Fibroblast of skin of left quadriceps (primary cell): ENCODE data around the gene AASDHPPT.
A peak's percentile ranks its signal among the peaks of the same experiment; 100 is the strongest.
"Not testable (repeated sequence)": the region's sequence is repeated elsewhere in the genome, so short reads cannot be mapped to it uniquely, and the experiment has no call there.

Experiments
- DNase-seq, 2 experiments: peaks; one replicate each; pipeline ENCODE4 v3.0.0-alpha.2; 2013; ENCODE audit warnings: low read depth in 2 of 2

AASDHPPT gene, protein sequence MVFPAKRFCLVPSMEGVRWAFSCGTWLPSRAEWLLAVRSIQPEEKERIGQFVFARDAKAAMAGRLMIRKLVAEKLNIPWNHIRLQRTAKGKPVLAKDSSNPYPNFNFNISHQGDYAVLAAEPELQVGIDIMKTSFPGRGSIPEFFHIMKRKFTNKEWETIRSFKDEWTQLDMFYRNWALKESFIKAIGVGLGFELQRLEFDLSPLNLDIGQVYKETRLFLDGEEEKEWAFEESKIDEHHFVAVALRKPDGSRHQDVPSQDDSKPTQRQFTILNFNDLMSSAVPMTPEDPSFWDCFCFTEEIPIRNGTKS

DNA sequence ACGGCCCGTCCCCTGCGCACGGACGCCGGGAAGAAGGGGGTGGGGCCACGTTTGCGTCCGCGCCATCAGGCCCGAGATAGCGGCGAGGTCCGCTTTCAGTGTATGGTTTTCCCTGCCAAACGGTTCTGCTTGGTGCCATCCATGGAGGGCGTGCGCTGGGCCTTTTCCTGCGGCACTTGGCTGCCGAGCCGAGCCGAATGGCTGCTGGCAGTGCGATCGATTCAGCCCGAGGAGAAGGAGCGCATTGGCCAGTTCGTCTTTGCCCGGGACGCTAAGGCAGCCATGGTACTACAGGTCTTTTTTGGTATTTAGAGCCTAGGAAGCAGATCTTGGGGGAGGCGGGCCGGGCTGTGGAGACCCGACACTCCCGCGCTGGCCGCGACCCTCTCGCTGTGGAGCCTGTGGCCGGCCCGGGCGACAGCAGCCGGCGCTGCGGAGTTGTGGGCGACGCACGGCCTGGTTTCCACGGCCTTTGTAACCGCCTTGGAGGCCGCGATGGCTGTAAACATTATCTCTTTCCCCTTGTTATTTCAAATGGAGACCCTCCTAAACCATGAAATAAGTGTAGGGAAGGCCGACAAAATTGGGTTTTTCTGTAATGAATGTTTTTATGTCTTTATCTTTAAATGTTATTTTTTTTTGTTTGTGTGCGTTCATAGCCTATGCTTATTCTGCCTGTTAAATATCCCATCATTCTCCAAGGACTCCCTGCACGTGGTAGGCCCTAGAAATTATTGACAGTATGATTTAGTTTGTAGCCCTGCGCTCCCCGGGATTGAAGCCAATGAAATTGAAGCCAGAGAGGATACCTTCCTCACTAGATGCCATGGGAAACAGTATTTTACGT is at the start of gene AASDHPPT:
Gene AASDHPPT, plus strand, starts transcription at position 54 of the 847 bp plus-strand sequence. Its CDS starts 49 bp downstream, at position 103.
- no peak for DNase-seq

DNA sequence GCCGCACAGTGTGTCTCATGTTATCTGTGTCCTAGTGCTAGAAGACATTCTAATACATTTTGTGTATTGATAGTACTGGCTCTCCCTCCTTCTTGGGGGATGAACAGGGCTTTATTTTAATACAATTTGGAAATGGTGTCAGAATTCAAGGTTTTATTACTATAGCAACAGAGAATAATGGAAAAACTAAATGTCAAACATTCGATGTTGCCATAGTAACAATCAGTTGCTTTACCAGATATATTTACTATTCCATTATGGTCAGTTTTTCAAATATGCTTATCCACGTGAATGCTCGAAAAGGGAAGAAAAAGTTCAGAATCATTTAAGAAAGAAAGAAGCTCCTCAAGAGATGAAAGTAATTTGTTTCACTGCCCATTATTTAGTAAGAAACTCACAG is 46.9 kb upstream of the AASDHPPT start:
- no peak for DNase-seq

DNA sequence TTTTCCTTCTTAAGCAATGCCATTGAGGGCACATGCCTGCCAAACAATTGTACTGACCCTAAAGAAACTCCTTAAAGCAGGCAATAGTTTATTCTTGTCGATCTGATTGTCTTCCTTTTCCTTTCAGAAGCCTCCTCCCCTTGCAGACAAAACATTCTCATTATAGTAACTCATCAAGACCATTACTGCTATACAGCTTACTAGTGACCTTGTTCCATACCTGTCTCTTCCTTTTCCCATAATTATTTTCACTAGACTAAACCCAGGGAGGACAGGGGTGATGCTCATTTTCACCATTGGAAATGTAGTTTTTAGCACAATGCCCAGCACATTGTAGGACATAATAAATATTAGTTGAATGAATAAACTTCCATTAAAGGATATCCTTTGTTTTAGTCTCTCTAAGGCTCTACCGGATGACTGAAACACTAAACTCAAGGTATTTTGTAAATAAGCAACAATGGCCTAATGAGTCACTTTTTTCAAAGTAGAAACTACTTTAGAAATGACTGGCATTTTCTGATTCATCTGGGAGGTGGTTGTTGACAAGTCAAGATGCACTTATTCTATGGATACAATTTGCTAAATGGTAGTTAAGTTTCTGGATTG is 46.2 kb upstream of the AASDHPPT start:
- no peak for DNase-seq

DNA sequence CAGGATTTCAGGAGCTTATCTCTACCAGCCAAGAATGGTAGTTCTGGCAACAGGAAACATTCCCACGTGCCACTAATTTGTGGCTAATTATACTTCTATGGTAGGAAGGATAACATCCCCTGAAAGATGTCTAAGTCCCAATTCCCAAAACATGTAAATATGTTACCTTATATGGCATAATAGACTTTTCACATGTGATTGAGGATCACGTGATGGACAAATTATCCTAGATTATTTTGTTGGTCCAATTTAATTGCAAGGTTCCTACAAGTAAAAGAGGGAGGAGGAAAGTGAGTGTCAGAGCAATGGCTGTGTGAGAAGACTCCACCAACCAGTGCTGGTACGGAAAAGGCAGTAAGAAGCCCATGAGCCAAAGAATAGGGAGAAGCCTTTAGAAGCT is 45.5 kb upstream of the AASDHPPT start:
- DNase-seq: no peak

DNA sequence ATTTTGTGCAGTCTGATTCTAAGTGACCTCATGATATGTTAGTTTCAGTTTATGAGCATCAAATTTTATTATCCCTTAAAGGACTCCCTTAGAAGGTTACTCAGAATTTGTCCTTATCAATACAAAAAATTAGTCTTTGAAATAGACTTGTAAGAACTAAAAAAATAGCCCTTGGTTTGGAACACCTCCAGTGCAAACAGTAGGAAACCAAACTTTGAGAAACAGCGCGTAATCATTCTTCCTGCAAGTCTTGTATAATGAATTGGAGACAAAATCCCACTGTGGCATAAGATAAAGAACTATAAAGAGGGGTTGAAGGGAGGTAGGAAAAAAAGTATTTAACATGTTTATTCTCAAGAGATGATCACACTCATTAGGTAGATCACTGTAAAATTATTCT is 44.6 kb upstream of the AASDHPPT start:
- DNase-seq: no peak

DNA sequence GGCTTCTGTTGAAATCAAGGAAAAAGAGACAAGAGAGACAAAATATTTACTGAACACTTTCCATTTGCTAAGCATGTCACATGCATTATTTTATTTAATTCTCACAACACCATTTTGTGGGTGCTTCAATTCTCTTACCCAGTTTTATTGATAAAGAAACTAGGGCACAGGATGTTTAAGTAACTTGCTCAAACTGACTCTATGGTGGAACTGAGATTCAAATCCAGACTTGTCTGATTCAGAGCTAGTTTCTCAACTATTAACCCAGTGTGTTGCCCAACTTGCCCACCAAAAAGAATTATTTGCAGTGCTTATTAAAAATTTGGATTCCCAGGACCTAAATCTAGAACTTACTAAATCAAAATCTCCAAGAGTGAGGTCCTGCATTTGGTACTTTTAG is 33.9 kb upstream of the AASDHPPT start:
- no peak for DNase-seq

DNA sequence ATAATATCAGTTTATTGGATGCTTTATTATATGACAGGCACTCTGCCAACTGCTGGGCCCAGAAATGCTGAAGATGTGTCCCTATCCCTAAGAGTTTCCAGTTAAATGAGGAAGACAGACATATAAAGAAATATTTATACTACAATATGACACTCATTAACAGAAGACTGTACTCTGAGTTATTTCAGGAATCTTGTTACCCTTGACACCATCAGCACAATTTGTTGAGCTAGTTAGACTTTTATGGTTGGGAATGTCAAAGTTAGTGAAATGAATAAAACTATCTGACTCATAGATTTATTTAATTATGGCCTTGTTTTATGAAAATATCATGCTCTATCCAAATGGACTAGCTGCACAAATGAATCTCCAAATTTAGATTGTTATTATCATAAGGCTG is 29.8 kb upstream of the AASDHPPT start:
- DNase-seq: peak in 1 of 2 experiments; percentile 1

DNA sequence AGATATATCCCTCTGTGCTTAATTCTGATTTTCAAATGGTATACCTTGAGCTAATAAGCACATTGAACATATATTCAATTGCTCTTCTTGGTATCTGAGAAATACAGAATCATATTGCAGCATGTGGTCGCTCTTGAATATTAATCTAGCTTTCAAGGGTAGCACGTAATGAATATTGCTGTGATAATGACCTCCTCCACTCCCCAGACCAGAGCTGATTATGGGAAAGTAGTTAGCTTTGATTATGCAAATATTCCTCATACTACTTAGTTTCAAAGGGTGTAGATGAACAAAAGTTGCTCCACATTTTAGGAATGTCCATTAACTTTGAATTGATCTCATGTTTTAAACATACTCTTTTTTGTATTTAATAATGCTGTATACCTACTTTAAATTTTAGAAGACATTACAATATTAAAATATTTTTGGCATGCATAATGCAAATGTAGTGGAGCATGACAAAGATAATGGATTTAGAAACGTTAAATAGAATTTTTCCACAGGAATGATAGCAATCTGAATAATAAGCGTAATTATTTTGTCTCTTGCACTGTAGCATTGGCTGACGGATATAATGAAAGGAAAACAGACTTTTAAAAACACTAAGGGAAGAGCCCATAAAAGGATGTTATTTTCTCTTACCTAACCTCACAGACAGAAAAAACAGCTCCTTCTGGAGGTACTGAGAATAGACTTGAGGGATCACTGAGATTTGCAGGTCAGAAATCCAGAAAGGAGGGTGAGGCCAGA is 27.6 kb upstream of the AASDHPPT start:
- no peak for DNase-seq

DNA sequence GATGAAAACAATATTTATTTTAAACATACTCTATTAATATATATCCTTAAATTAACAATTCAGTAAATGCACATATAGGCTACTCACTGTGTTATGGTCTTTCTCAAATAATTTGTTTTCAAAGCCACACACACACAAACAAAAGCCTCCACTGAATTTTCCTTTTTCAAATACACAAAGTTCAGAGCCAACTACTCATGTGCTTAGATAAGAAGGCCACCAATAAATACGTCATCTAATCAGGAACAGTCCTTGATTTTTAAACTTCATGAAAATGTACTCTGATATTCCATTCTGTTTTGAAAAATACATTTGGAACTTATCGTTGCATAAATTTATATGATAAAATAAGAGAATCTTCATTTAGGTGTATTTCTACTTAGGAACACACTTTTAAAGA is 26.4 kb upstream of the AASDHPPT start:
- no peak for DNase-seq

DNA sequence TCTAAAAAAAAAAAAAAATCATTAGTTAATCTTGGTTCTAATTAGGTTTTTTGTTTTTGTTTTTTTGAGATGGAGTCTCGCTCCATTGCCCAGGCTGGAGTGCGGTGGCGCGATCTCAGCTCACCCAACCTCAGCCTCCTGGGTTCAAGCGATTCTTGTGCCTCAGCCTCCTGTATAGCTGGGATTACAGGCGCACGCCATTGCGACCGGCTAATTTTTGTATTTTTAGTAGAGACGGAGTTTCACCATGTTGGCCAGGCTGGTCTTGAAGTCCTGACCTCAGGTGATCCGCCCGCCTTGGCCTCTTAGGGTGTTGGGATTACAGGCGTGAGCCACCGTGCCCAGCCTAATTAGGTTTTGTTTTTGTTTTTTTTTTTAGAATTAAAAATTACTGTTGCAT is 19.1 kb upstream of the AASDHPPT start:
- DNase-seq: not testable (repeated sequence)

DNA sequence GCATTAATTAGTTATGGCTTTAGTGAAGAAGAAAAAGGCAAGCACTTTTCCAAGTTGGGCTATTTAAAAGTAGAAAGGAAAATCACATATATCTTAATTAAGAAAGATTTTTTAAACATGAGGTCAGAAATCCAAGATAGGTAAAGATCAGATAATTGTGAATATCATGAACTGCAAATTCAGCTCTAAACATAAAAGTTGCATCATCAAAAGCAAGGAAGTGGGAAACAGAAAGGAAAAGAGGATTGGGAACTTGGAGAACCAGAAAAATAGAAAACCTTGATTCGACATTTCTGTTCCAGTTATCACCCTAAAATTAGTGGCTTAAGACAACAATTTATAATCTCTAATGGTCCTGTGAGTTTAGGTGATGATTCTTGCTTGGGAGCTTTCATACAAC is 17.8 kb upstream of the AASDHPPT start:
- DNase-seq: no peak

DNA sequence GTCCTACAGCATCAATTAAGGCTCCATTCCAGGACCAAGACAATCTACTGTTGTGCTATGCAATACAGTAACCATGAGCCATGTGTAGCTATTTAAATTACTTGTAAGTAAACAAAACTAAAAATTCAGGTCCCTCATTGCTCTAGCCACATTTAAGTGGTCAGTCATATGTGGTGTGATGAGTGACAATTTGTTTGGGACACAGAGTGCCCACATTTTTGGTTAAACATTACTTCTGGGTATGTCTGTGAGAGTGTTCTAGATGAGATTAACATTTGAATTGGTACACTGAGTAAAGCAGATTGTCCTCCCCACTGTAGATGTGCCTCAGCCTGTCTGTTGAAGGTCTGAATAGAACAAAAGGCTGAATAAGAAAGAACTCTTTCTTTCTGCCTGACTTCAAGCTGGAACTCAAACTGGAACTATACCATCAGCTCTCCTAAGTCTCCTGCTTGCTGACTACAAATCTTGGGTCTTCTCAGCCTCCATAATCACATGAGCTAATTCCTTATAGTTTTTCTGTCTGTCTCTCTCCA is 16.1 kb upstream of the AASDHPPT start:
- no peak for DNase-seq

DNA sequence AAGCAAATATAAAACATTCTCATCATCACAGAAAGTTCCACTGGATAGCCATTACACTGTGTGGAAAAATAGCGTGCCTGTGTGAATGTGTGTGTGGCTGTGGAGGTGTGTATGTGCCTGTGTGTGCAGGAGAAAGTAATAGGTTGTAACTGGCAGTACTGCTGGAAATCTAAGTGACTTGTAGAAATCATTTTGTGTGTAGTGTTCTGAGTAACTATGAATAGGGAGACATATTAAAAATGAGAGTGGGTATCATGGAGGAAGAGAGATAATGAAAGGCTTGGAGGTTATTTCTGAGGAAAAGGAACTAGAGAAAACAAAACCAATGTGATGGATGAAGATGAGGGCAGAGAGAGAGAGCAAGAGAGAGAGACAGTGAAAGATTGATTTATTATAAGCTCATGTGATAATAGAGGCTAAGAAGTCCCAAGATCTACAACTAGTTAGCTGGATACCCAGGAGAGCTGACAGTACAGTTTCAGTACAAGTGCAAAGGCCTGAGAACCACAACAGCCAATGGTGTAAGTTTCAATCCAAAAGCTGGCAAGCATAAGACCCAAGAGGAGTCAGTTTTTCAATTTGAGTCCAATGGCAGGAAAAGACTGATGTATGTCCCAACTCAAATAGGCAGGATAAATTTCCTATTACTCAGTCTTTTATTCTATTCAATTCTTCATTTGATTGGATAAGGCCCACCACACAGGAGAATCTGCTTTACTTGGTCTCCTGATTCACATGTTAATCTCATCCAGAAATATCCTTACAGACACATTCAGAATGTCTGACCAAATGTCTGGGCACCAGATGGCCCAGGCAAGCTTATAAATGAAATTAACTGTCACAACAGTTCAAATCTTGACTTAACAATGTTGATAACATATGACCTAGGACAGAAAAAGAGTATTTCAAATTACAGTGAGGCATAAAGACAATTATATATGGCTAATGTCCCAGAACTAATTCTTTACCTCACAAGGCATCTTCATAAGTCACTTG is 15.2 kb upstream of the AASDHPPT start:
- no peak for DNase-seq

DNA sequence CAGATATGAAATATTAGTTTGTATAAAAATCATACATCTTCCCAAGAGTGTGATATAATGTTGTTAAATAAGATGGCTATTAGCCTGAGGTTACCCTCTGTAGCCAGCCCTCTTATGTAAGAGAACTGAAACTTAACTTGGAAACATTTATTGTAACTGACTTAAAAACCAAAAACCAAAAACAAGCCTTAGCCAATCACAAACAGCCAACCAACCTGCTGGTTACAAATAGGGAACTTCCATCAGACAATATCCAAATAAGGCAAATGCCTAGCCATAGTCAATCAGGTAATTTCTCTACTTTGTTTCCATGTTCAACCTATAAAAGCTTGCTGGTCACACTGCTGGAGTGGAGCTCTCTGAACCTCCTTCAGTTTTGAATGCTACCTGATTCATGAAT is 14.5 kb upstream of the AASDHPPT start:
- no peak for DNase-seq

DNA sequence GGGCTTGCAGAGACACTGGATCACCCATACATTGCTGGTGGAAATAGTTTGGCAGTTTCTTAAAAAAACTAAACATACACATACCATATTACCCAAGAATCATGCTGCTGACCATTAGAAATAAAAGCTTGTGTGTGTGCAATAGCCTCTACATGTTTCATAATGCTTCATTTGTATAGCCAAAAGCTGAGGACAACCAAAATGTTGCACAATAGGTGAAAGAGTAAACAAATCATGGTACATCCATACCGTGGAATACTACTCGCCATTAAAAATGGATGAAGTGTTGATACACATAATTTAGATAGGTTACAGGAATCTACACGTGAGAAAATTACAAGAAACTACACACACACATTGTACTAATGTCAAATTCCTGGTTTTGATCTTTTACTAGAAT is 6.9 kb upstream of the AASDHPPT start:
- no peak for DNase-seq

DNA sequence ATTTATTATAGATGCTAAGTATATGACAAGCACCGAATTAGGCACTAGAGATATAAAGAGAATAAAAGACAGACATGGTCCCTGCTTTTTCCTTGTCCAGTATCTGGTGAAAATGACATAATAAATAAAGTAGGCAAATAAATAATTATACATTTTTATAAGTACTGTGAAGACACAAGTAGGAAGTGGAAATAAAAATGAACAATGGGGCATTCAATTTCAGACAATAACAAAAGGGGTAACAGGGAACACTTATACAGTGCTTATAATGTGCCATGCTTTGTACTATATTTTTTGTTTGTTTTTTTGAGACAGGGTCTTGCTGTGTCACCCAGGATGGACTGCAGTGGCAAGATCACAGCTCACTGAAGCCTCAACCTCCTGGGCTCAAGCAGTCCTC is 4.7 kb upstream of the AASDHPPT start:
- DNase-seq: no peak

DNA sequence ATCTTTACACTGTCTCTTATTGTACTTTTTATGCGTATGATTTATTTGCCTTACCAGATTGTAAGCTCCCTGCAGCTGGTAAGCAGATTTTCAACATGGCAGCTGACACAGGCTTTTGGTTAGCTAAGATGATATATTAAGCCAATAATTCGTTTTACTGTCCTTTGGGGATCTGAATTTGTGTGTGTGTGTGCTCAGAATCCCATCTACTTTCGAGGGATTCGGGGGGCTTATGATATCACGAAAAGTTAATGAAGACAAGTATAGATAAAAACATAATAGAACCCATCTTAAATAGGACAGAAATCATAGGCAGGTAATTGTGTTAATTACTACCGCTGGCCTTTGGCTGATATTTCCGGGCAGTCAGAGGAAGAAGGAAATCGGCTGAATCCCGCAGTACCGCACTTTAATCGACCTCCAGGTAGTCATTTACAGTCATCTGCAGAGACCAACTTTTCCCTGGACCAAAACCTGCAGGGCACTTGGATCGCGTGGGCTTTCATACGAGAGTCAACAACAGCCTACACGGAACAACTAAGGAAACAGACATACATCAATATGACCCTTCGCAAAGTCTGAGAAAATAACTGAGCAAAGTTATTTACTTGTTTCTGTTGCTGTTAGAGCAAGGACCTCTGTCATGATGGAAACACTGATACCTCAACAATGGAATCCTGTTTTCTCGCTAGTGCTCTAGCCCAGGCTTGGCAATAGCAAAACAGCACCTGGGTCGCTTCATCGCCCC is 1.1 kb upstream of the AASDHPPT start:
- no peak for DNase-seq

DNA sequence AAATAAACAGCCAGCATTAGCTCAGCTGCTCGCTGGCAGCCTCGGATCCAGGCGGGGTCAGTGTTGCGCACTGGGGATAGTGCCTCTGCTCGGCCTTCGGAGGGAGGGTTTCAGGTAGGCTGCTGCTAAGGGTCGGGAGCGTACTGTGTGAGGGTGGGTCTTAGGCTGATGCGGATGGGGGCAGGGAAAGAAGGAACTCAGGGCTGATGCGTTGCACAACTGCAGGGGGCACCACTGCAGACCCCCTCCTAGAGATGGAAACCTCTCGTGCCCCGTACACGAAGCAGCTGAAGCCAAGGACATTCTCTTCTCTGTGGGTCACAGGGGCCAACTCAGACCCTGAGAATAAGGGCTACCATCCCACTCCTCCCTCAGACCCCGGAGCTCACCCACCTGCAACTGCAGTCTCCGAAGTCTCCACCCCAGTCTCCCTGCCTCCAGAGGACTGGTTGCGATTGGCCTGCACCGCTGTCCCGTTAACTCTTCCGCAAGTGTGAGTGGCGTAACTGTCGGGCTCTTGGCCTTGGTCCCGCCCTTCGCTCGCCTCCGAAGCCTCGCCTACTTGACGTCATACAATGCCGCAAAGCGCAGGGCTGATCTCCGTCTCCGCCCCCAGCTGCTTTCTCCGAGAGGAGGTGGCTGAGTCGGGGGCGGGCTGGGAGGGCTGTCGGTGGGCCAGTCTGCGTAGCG is 398 bp upstream of the AASDHPPT start, which contains the start of gene KBTBD3:
Gene KBTBD3, minus strand, starts transcription at position 429 of the 690 bp plus-strand sequence. CDS start 18,250 bp downstream, outside the sequence.
- peak; percentile 99 for DNase-seq

DNA sequence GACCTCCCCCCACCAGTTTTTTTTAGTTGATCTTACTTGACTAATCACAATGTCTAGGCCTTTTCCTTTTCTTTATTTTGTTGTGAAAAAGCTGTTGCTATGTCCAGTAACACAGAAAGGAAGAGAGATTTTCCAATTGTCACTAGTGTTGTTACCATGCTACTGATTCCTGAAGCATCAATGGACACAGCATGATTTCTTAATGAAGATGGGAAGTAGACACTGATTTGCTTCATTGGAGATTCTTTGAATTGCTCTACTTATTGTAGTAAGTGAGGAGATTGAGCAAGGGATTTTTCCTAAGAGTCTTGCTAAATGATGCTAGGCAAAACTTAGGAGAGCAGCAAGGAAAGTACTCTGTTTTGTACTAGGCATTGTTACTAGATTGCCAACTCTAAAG is 4.6 kb downstream of the AASDHPPT start:
- DNase-seq: no peak
